ENCODE measurements around the gene PKM. TPM values are rescaled to one million over a fixed set of nuclear protein-coding genes. Genes with fewer than 3 reads are reported as not detected.

PKM gene
- total and polyA plus RNA-seq, 4 donors, result 12.9 to 61.2 (median 29.7) TPM

DNA sequence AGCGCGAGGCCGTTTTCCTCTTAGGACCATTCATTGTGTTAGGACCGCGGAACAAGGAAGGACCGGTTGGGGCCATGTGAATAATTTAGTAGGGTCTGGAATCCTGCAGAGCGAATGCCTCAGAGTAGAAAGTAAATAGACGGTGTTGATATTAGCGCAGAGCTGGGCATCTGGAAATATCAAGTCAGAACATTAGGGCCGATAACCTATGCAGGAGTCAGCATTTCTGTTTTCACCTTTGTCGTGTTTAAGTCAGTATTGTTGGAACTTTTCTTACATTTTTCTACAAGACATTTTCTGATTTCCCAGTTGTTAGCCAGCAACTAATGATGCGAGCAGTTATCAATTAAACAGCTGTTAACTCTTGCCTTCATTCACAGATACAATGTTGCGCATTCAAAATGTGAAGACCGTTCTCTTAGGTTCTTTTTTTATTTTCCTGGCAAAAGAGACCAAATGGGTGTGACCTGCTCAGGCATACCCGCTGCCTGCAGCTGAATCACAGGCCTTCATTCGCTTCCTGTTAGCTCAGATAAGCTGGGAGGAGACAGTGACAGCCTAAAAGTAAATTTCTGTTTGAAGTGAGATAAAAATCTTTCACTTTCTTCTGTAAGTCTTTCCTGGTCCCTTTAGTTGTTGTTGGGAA, 966 bp upstream of the PKM start:
- peaks cover 2 to 20% (median 14%) of the 10 kb centered on the region in 4 donors for H3K4me1 ChIP-seq (ENCODE audit: control insufficient read depth in 4 of 4, insufficient read depth in 4 of 4, low read length in 3 of 4)
- H3K27me3 ChIP-seq (ENCODE audit: control insufficient read depth in 4 of 4, insufficient read depth in 4 of 4, low read length in 3 of 4), result no peaks in the 10 kb centered on the region
- peak overlapping the region in 1 of 2 donors; percentile 28 for H3K9ac ChIP-seq (ENCODE audit: low read depth in 1 of 2, low read length in 2 of 2)
- H3K9me3 ChIP-seq (ENCODE audit: control insufficient read depth in 4 of 4, low read length in 3 of 4), result no peaks in the 10 kb centered on the region
- H3K27ac ChIP-seq (ENCODE audit: low read depth in 1 of 2, low read length in 2 of 2), result peak overlapping the region; percentile 90 to 93
- H3K36me3 ChIP-seq (ENCODE audit: control insufficient read depth in 4 of 4, insufficient read depth in 3 of 4, low read depth in 1 of 4, low read length in 3 of 4), result no peaks in the 10 kb centered on the region
- no peak for DNase-seq (ENCODE audit: low spot score)
- TF ChIP-seq CTCF (IDR thresholded peaks at IDR 0.05; ENCODE audit: low read depth, low read length, missing input control) (no peak), HNF4G (IDR thresholded peaks at IDR 0.05) (no peak), FOXA2 (IDR thresholded peaks at IDR 0.05) (peak; percentile 9), SP1 (IDR thresholded peaks at IDR 0.05) (no peak), TAF1 (conservative IDR thresholded peaks at IDR 0.05) (no peak), FOXA1 (IDR thresholded peaks at IDR 0.05) (no peak)
- TF ChIP-seq, protein P1, sequence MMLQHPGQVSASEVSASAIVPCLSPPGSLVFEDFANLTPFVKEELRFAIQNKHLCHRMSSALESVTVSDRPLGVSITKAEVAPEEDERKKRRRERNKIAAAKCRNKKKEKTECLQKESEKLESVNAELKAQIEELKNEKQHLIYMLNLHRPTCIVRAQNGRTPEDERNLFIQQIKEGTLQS (IDR thresholded peaks at IDR 0.05), result no peak
- H3K4me3 ChIP-seq (ENCODE audit: low read depth in 1 of 3, low read length in 3 of 3), result peak overlapping the region; percentile 65 to 83 (median 74)
- WGBS, result 20% methylated on average over 16 of the region's 16 CpGs

DNA sequence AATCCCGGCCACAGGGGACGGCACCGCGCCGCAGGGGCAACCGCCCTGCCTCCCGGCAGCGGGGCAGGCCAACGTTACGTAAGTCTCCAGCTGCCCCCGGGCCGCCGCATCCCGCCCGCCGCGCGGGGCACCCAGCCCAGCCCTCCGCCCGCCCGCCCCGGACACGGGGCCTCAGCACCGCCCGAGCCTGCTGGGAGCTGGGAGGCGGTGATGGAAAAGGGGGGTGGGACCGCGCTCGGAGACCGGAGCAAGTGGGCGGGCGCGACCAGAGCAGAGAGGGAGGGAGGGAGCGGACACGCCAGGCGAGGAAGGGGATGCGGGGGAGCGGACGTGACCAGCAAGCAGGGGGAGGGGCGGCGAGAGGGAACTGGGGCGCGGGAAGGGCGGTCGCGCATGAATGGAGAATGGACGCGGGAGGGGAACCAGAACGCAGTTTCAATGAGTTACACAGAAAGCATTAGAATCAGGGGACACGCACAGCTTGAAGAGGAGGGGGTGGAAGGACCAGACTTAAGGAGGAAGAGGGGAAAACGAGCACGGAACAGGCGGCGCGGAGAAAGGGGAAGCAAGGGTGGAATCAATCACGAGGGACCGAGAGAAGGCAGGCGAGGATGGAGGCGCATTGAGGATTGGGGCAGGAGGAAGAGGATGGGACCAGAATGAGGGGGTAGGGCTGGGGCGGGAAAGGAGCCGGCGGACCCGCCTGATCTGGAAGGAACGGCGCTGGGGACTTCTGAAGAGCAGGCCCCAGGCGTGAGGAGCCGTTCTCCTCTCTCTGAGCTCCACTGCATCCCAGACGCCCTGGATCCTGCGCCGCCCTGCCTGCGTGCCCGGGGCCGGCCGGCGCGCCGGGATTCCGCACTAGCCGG, 559 bp downstream of the PKM start:
- Histone ChIP-seq H3K4me3 (ENCODE audit: low read depth in 1 of 3, low read length in 3 of 3) (peak overlapping the region; percentile 65 to 83 (median 75)), H3K9ac (ENCODE audit: low read depth in 1 of 2, low read length in 2 of 2) (peak overlapping the region; percentile 49 to 56), H3K4me1 (ENCODE audit: control insufficient read depth in 4 of 4, insufficient read depth in 4 of 4, low read length in 3 of 4) (peaks cover 4 to 20% (median 14%) of the 10 kb centered on the region in 4 donors), H3K27ac (ENCODE audit: low read depth in 1 of 2, low read length in 2 of 2) (peak overlapping the region; percentile 90 to 93), H3K36me3 (ENCODE audit: control insufficient read depth in 4 of 4, insufficient read depth in 3 of 4, low read depth in 1 of 4, low read length in 3 of 4) (no peaks in the 10 kb centered on the region), H3K9me3 (ENCODE audit: control insufficient read depth in 4 of 4, low read length in 3 of 4) (no peaks in the 10 kb centered on the region), H3K27me3 (ENCODE audit: control insufficient read depth in 4 of 4, insufficient read depth in 4 of 4, low read length in 3 of 4) (no peaks in the 10 kb centered on the region)
- 1% methylated on average over 79 of the region's 79 CpGs for WGBS
- DNase-seq (ENCODE audit: low spot score), result peak; percentile 52
- TF ChIP-seq JUND (IDR thresholded peaks at IDR 0.05) (no peak), GABPA (IDR thresholded peaks at IDR 0.05 in 1 of 2, conservative IDR thresholded peaks at IDR 0.05 in 1 of 2) (no peak), HNF4A (conservative IDR thresholded peaks at IDR 0.05) (no peak), FOXA2 (IDR thresholded peaks at IDR 0.05) (no peak), MAX (IDR thresholded peaks at IDR 0.05) (no peak), CTCF (IDR thresholded peaks at IDR 0.05; ENCODE audit: low read depth, low read length, missing input control) (no peak), EGR1 (IDR thresholded peaks at IDR 0.05; ENCODE audit: low read depth in 2 of 2) (no peak), RXRA (IDR thresholded peaks at IDR 0.05) (no peak), REST (IDR thresholded peaks at IDR 0.05) (no peak)
- TF ChIP-seq, protein P1 (IDR thresholded peaks at IDR 0.05), result no peak
- TF ChIP-seq, protein P2, sequence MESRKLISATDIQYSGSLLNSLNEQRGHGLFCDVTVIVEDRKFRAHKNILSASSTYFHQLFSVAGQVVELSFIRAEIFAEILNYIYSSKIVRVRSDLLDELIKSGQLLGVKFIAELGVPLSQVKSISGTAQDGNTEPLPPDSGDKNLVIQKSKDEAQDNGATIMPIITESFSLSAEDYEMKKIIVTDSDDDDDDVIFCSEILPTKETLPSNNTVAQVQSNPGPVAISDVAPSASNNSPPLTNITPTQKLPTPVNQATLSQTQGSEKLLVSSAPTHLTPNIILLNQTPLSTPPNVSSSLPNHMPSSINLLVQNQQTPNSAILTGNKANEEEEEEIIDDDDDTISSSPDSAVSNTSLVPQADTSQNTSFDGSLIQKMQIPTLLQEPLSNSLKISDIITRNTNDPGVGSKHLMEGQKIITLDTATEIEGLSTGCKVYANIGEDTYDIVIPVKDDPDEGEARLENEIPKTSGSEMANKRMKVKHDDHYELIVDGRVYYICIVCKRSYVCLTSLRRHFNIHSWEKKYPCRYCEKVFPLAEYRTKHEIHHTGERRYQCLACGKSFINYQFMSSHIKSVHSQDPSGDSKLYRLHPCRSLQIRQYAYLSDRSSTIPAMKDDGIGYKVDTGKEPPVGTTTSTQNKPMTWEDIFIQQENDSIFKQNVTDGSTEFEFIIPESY (IDR thresholded peaks at IDR 0.05), result no peak
